ENCODE data around the gene CARD14. TPM values are rescaled to one million over a fixed set of nuclear protein-coding genes. Genes with fewer than 3 reads are reported as not detected.

The CARD14 gene
- total RNA-seq, 1 donor from 2014 or later, result not detected

GRCh38 chr17:80182118-80182844 is 12.5 kb downstream of the CARD14 start:
- intact Hi-C loops (cut with micrococcal nuclease), result no loop called here
- no peak for DNase-seq (ENCODE audit: low spot score)
- Mint-ChIP-seq H3K36me3 (ENCODE audit: low read depth) (no peaks in the 10 kb centered on the region), H3K9me3 (no peaks in the 10 kb centered on the region), H3K4me3 (ENCODE audit: low read depth) (no peak overlapping the region), H3K27ac (no peak overlapping the region), H3K4me1 (ENCODE audit: low read depth) (no peaks in the 10 kb centered on the region), H3K27me3 (ENCODE audit: low read depth) (peaks cover 5% of the 10 kb centered on the region)

GRCh38 chr17:80182845-80183223 is 13.0 kb downstream of the CARD14 start:
- intact Hi-C loops (cut with micrococcal nuclease), result no loop called here
- Mint-ChIP-seq H3K9me3 (no peaks in the 10 kb centered on the region), H3K27me3 (ENCODE audit: low read depth) (peaks cover 5% of the 10 kb centered on the region), H3K27ac (no peak overlapping the region), H3K4me3 (ENCODE audit: low read depth) (no peak overlapping the region), H3K36me3 (ENCODE audit: low read depth) (no peaks in the 10 kb centered on the region), H3K4me1 (ENCODE audit: low read depth) (no peaks in the 10 kb centered on the region)
- no peak for DNase-seq (ENCODE audit: low spot score)

- H3K9me3 Mint-ChIP-seq, result no peaks in the 10 kb centered on the region
- no peak overlapping the region for H3K4me3 Mint-ChIP-seq (ENCODE audit: low read depth)
- no peak overlapping the region for H3K27ac Mint-ChIP-seq
- no peaks in the 10 kb centered on the region for H3K4me1 Mint-ChIP-seq (ENCODE audit: low read depth)
- no peak for DNase-seq (ENCODE audit: low spot score)
- intact Hi-C loops (cut with micrococcal nuclease), result no loop called here
- H3K36me3 Mint-ChIP-seq (ENCODE audit: low read depth), result no peaks in the 10 kb centered on the region
- H3K27me3 Mint-ChIP-seq (ENCODE audit: low read depth), result peaks cover 3% of the 10 kb centered on the region
Measured at GRCh38 chr17:80183581-80184422, 14.0 kb downstream of the CARD14 start.

GRCh38 chr17:80184423-80184714 is 14.5 kb downstream of the CARD14 start:
- H3K27me3 Mint-ChIP-seq (ENCODE audit: low read depth), result no peaks in the 10 kb centered on the region
- no peaks in the 10 kb centered on the region for H3K36me3 Mint-ChIP-seq (ENCODE audit: low read depth)
- H3K27ac Mint-ChIP-seq, result no peak overlapping the region
- no peak overlapping the region for H3K4me3 Mint-ChIP-seq (ENCODE audit: low read depth)
- intact Hi-C loops (cut with micrococcal nuclease), result no loop called here
- H3K4me1 Mint-ChIP-seq (ENCODE audit: low read depth), result no peaks in the 10 kb centered on the region
- H3K9me3 Mint-ChIP-seq, result no peaks in the 10 kb centered on the region
- DNase-seq (ENCODE audit: low spot score), result no peak

GRCh38 chr17:80185968-80186367 is 16.1 kb downstream of the CARD14 start:
- no peak overlapping the region for H3K4me3 Mint-ChIP-seq (ENCODE audit: low read depth)
- no peaks in the 10 kb centered on the region for H3K4me1 Mint-ChIP-seq (ENCODE audit: low read depth)
- no peaks in the 10 kb centered on the region for H3K27me3 Mint-ChIP-seq (ENCODE audit: low read depth)

GRCh38 chr17:80187090-80187489 is 17.3 kb downstream of the CARD14 start:
- intact Hi-C loops (cut with micrococcal nuclease), result no loop called here
- Mint-ChIP-seq H3K4me3 (ENCODE audit: low read depth) (no peak overlapping the region), H3K27me3 (ENCODE audit: low read depth) (no peaks in the 10 kb centered on the region), H3K4me1 (ENCODE audit: low read depth) (no peaks in the 10 kb centered on the region), H3K9me3 (no peaks in the 10 kb centered on the region), H3K27ac (no peak overlapping the region), H3K36me3 (ENCODE audit: low read depth) (no peaks in the 10 kb centered on the region)
- DNase-seq (ENCODE audit: low spot score), result no peak

More at GRCh38 chr17:80185968-80186367, 16.1 kb downstream of the CARD14 start:
- no peak for DNase-seq (ENCODE audit: low spot score)
- Mint-ChIP-seq H3K9me3 (no peaks in the 10 kb centered on the region), H3K27ac (no peak overlapping the region), H3K36me3 (ENCODE audit: low read depth) (no peaks in the 10 kb centered on the region)
- intact Hi-C loops (cut with micrococcal nuclease), result no loop called here

GRCh38 chr17:80187515-80187941 is 17.7 kb downstream of the CARD14 start:
- Mint-ChIP-seq H3K4me3 (ENCODE audit: low read depth) (no peak overlapping the region), H3K36me3 (ENCODE audit: low read depth) (no peaks in the 10 kb centered on the region), H3K27ac (no peak overlapping the region), H3K27me3 (ENCODE audit: low read depth) (no peaks in the 10 kb centered on the region), H3K4me1 (ENCODE audit: low read depth) (no peaks in the 10 kb centered on the region), H3K9me3 (no peaks in the 10 kb centered on the region)
- intact Hi-C loops (cut with micrococcal nuclease), result no loop called here
- no peak for DNase-seq (ENCODE audit: low spot score)

- H3K36me3 Mint-ChIP-seq (ENCODE audit: low read depth), result no peaks in the 10 kb centered on the region
- intact Hi-C loops (cut with micrococcal nuclease), result no loop called here
- no peak for DNase-seq (ENCODE audit: low spot score)
- no peak overlapping the region for H3K4me3 Mint-ChIP-seq (ENCODE audit: low read depth)
- peaks cover 4% of the 10 kb centered on the region for H3K9me3 Mint-ChIP-seq
- no peak overlapping the region for H3K27ac Mint-ChIP-seq
- H3K27me3 Mint-ChIP-seq (ENCODE audit: low read depth), result peaks cover 3% of the 10 kb centered on the region
- no peaks in the 10 kb centered on the region for H3K4me1 Mint-ChIP-seq (ENCODE audit: low read depth)
Measured at GRCh38 chr17:80189611-80190010, 19.8 kb downstream of the CARD14 start.

- intact Hi-C loops (cut with micrococcal nuclease), result no loop called here
- no peak for DNase-seq (ENCODE audit: low spot score)
- H3K36me3 Mint-ChIP-seq (ENCODE audit: low read depth), result no peaks in the 10 kb centered on the region
- peaks cover 4% of the 10 kb centered on the region for H3K9me3 Mint-ChIP-seq
- H3K27me3 Mint-ChIP-seq (ENCODE audit: low read depth), result peaks cover 3% of the 10 kb centered on the region
- no peak overlapping the region for H3K27ac Mint-ChIP-seq
- H3K4me1 Mint-ChIP-seq (ENCODE audit: low read depth), result no peaks in the 10 kb centered on the region
- no peak overlapping the region for H3K4me3 Mint-ChIP-seq (ENCODE audit: low read depth)
Measured at GRCh38 chr17:80190716-80191115, 20.9 kb downstream of the CARD14 start.

GRCh38 chr17:80191192-80191591 is 21.4 kb downstream of the CARD14 start:
- Mint-ChIP-seq H3K4me1 (ENCODE audit: low read depth) (no peaks in the 10 kb centered on the region), H3K27ac (no peak overlapping the region), H3K4me3 (ENCODE audit: low read depth) (no peak overlapping the region), H3K9me3 (peaks cover 4% of the 10 kb centered on the region), H3K36me3 (ENCODE audit: low read depth) (no peaks in the 10 kb centered on the region), H3K27me3 (ENCODE audit: low read depth) (peaks cover 3% of the 10 kb centered on the region)
- DNase-seq (ENCODE audit: low spot score), result no peak
- intact Hi-C loops (cut with micrococcal nuclease), result no loop called here

GRCh38 chr17:80191865-80192661 is 22.2 kb downstream of the CARD14 start:
- Mint-ChIP-seq H3K9me3 (peaks cover 4% of the 10 kb centered on the region), H3K36me3 (ENCODE audit: low read depth) (no peaks in the 10 kb centered on the region), H3K4me3 (ENCODE audit: low read depth) (no peak overlapping the region), H3K27me3 (ENCODE audit: low read depth) (peaks cover 3% of the 10 kb centered on the region), H3K4me1 (ENCODE audit: low read depth) (no peaks in the 10 kb centered on the region), H3K27ac (no peak overlapping the region)
- intact Hi-C loops (cut with micrococcal nuclease), result no loop called here
- DNase-seq (ENCODE audit: low spot score), result no peak

GRCh38 chr17:80195141-80195540 is 25.3 kb downstream of the CARD14 start:
- no peak for DNase-seq (ENCODE audit: low spot score)
- intact Hi-C loops (cut with micrococcal nuclease), result no loop called here
- no peaks in the 10 kb centered on the region for H3K4me1 Mint-ChIP-seq (ENCODE audit: low read depth)
- H3K27me3 Mint-ChIP-seq (ENCODE audit: low read depth), result peaks cover 3% of the 10 kb centered on the region
- H3K36me3 Mint-ChIP-seq (ENCODE audit: low read depth), result no peaks in the 10 kb centered on the region
- no peak overlapping the region for H3K27ac Mint-ChIP-seq
- peaks cover 4% of the 10 kb centered on the region for H3K9me3 Mint-ChIP-seq
- no peak overlapping the region for H3K4me3 Mint-ChIP-seq (ENCODE audit: low read depth)

Measured in activated T-helper 2 cell treated with anti-CD3 and anti-CD28 coated beads, Interferon-gamma antibody, Interleukin-2, Interleukin-4, amounts not matched to agents 10 μg/mL and 5 μg/mL and 100 μg/mL, durations not matched to agents 14 hours and 24 hours and 36 hours (primary cell).